ENCODE results near the gene AAR2. TPM values are rescaled to one million over a fixed set of nuclear protein-coding genes. Genes with fewer than 3 reads are reported as not detected.

AAR2 gene
- total RNA-seq: 10 to 100 TPM; 20.5 to 22.7 TPM

- H3K27ac Mint-ChIP-seq: peak within 1 kb of the TSS; percentile 90
- H3K4me3 Mint-ChIP-seq: peak within 1 kb of the TSS; percentile 85
- CTCF ChIA-PET: interaction anchor here (0.9 to 2.3 kb wide), 5 partner anchors 34 to 203 kb away, joined by 3 to 8 read pairs (median 4); no protein-coding TSS in a partner anchor
Observed at GRCh38 chr20:36235892-36236785, at the start of gene AAR2. Gene AAR2 (plus strand): TSS chr20:36236478. CDS start chr20:36239869, 3,391 bp downstream.

GRCh38 chr20:36193977-36194712 is 42.1 kb upstream of the AAR2 start:
- Mint-ChIP-seq H3K4me3 (no peak overlapping the region), H3K4me1 (ENCODE audit: low read depth) (no peaks in the 10 kb centered on the region)
- no peak for DNase-seq

More at GRCh38 chr20:36235892-36236785, at the start of gene AAR2:
- peak; percentile 88 for DNase-seq
- H3K4me1 Mint-ChIP-seq (ENCODE audit: low read depth): peaks cover 28% of the 10 kb centered on the region
- POLR2A ChIA-PET: interaction anchor here (0.7 to 1.6 kb wide), 3 partner anchors 9 to 283 kb away, joined by 4 to 5 read pairs (median 4); no protein-coding TSS in a partner anchor
- H3K9me3 Mint-ChIP-seq (ENCODE audit: insufficient read depth): no peaks in the 10 kb centered on the region
- peaks cover 10% of the 10 kb centered on the region for H3K36me3 Mint-ChIP-seq (ENCODE audit: low read depth)
- no peaks in the 10 kb centered on the region for H3K27me3 Mint-ChIP-seq (ENCODE audit: low read depth)
- peak; percentile 96 for ATAC-seq

GRCh38 chr20:36196676-36197075 is 39.6 kb upstream of the AAR2 start:
- Mint-ChIP-seq H3K4me1 (ENCODE audit: low read depth) (no peaks in the 10 kb centered on the region), H3K9me3 (ENCODE audit: insufficient read depth) (no peaks in the 10 kb centered on the region), H3K36me3 (ENCODE audit: low read depth) (no peaks in the 10 kb centered on the region), H3K27ac (no peak overlapping the region), H3K4me3 (no peak overlapping the region), H3K27me3 (ENCODE audit: low read depth) (peaks cover 3% of the 10 kb centered on the region)
- ATAC-seq (no peak), DNase-seq (no peak)
- ChIA-PET CTCF (interaction anchor here (1.1 to 1.3 kb wide), 3 partner anchors 40 to 206 kb away, joined by 3 read pairs; no protein-coding TSS in a partner anchor), POLR2A (no interaction called here)

More at GRCh38 chr20:36193977-36194712, 42.1 kb upstream of the AAR2 start:
- Mint-ChIP-seq H3K27ac (no peak overlapping the region), H3K36me3 (ENCODE audit: low read depth) (no peaks in the 10 kb centered on the region), H3K9me3 (ENCODE audit: insufficient read depth) (no peaks in the 10 kb centered on the region), H3K27me3 (ENCODE audit: low read depth) (peaks cover 3% of the 10 kb centered on the region)
- CTCF ChIA-PET: interaction anchor here (1.1 to 2.4 kb wide), 4 partner anchors 8 to 245 kb away, joined by 3 to 16 read pairs (median 6); no protein-coding TSS in a partner anchor
- ATAC-seq: no peak
- POLR2A ChIA-PET: interaction anchor here (0.6 kb wide), 1 partner anchor 86 kb away, joined by 3 read pairs; no protein-coding TSS in a partner anchor

GRCh38 chr20:36197271-36197670 is 39.0 kb upstream of the AAR2 start:
- H3K36me3 Mint-ChIP-seq (ENCODE audit: low read depth): no peaks in the 10 kb centered on the region
- CTCF ChIA-PET: interaction anchor here (1.1 to 1.3 kb wide), 2 partner anchors 40 to 206 kb away, joined by 3 read pairs; no protein-coding TSS in a partner anchor
- no peaks in the 10 kb centered on the region for H3K9me3 Mint-ChIP-seq (ENCODE audit: insufficient read depth)
- no peaks in the 10 kb centered on the region for H3K4me1 Mint-ChIP-seq (ENCODE audit: low read depth)
- DNase-seq: no peak
- peaks cover 3% of the 10 kb centered on the region for H3K27me3 Mint-ChIP-seq (ENCODE audit: low read depth)
- no peak overlapping the region for H3K4me3 Mint-ChIP-seq
- H3K27ac Mint-ChIP-seq: no peak overlapping the region
- ATAC-seq: no peak
- POLR2A ChIA-PET: no interaction called here

- ATAC-seq (peak; percentile 81), DNase-seq (peak; percentile 81)
- POLR2A ChIA-PET: interaction anchor here (0.8 kb wide), 1 partner anchor 43 kb away, joined by 3 read pairs; no protein-coding TSS in a partner anchor
- Mint-ChIP-seq H3K27ac (no peak overlapping the region), H3K4me1 (ENCODE audit: low read depth) (peaks cover 4% of the 10 kb centered on the region), H3K27me3 (ENCODE audit: low read depth) (peaks cover 3% of the 10 kb centered on the region), H3K9me3 (ENCODE audit: insufficient read depth) (no peaks in the 10 kb centered on the region), H3K36me3 (ENCODE audit: low read depth) (no peaks in the 10 kb centered on the region), H3K4me3 (no peak overlapping the region)
- CTCF ChIA-PET: interaction anchor here (0.7 to 3.4 kb wide), 22 partner anchors 9 to 293 kb away, joined by 3 to 31 read pairs (median 3); partner anchors contain the start of gene AAR2
Observed at GRCh38 chr20:36199345-36200257, 36.7 kb upstream of the AAR2 start.

GRCh38 chr20:36200451-36200850 is 35.8 kb upstream of the AAR2 start:
- CTCF ChIA-PET: interaction anchor here (1.3 to 3.4 kb wide), 6 partner anchors 11 to 209 kb away, joined by 6 to 31 read pairs (median 9); no protein-coding TSS in a partner anchor
- Mint-ChIP-seq H3K27ac (no peak overlapping the region), H3K9me3 (ENCODE audit: insufficient read depth) (no peaks in the 10 kb centered on the region), H3K4me3 (no peak overlapping the region), H3K36me3 (ENCODE audit: low read depth) (no peaks in the 10 kb centered on the region), H3K4me1 (ENCODE audit: low read depth) (peaks cover 4% of the 10 kb centered on the region), H3K27me3 (ENCODE audit: low read depth) (peaks cover 3% of the 10 kb centered on the region)
- ATAC-seq: no peak
- POLR2A ChIA-PET: interaction anchor here (0.8 kb wide), 1 partner anchor 44 kb away, joined by 3 read pairs; no protein-coding TSS in a partner anchor
- no peak for DNase-seq

DNA sequence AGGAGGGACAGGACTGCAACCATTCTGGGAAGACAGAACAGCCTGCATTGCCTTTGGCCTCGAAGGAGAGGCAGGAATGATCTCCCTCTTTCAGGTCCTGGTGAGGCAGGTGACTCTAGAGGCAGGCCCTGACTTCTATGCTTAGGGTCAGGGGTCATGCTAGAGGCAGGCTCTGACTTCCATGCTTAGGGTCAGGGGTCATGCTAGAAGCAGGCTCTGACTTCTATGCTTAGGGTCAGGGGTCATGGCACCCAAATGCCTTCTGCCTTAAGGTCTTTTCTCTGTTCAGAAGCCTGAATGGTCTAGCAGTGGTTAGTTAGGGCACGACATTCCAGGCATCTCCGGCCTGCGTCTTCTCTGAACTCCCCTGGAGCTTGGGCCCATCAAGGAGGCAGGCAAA is 35.1 kb upstream of the AAR2 start:
- H3K27ac Mint-ChIP-seq: no peak overlapping the region
- peaks cover 3% of the 10 kb centered on the region for H3K27me3 Mint-ChIP-seq (ENCODE audit: low read depth)
- DNase-seq (no peak), ATAC-seq (no peak)
- H3K9me3 Mint-ChIP-seq (ENCODE audit: insufficient read depth): no peaks in the 10 kb centered on the region
- H3K36me3 Mint-ChIP-seq (ENCODE audit: low read depth): no peaks in the 10 kb centered on the region
- ChIA-PET POLR2A (no interaction called here), CTCF (interaction anchor here (0.7 to 2.7 kb wide), 8 partner anchors 16 to 237 kb away, joined by 3 to 46 read pairs (median 12); partner anchors contain the start of gene AAR2)
- no peak overlapping the region for H3K4me3 Mint-ChIP-seq
- peaks cover 4% of the 10 kb centered on the region for H3K4me1 Mint-ChIP-seq (ENCODE audit: low read depth)

- H3K4me3 Mint-ChIP-seq: no peak overlapping the region
- H3K9me3 Mint-ChIP-seq (ENCODE audit: insufficient read depth): no peaks in the 10 kb centered on the region
- CTCF ChIA-PET: interaction anchor here (0.6 to 2.7 kb wide), 44 partner anchors 10 to 552 kb away, joined by 3 to 46 read pairs (median 4); no protein-coding TSS in a partner anchor
Observed at GRCh38 chr20:36202891-36203338, 33.4 kb upstream of the AAR2 start.

DNA sequence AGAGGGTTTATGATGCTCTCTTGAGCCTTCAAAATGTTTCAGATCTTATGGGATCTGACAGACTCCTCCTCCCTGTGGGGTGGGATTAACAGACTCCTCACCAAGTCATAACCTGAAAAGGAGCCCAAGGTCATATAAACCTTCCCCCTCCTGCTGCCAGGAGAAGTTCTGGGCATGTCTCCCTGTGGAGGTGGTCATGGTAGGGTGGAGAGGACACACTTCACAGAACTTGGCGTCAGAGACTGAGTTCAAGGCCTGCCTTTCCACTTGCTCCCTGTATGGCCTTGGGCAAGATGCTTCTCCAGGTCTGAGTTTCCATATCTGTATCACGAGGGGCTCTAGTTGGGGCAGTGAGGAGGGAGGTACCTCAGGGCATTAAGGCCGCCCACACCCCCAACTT is 32.4 kb upstream of the AAR2 start:
- no peaks in the 10 kb centered on the region for H3K36me3 Mint-ChIP-seq (ENCODE audit: low read depth)
- ATAC-seq (no peak), DNase-seq (no peak)
- no peaks in the 10 kb centered on the region for H3K9me3 Mint-ChIP-seq (ENCODE audit: insufficient read depth)
- no peak overlapping the region for H3K27ac Mint-ChIP-seq
- H3K4me1 Mint-ChIP-seq (ENCODE audit: low read depth): peaks cover 4% of the 10 kb centered on the region
- POLR2A ChIA-PET: interaction anchor here (0.7 kb wide), 1 partner anchor 248 kb away, joined by 3 read pairs; no protein-coding TSS in a partner anchor
- no peak overlapping the region for H3K4me3 Mint-ChIP-seq
- CTCF ChIA-PET: interaction anchor here (0.8 to 2.7 kb wide), 5 partner anchors 12 to 234 kb away, joined by 3 to 46 read pairs (median 8); no protein-coding TSS in a partner anchor
- no peaks in the 10 kb centered on the region for H3K27me3 Mint-ChIP-seq (ENCODE audit: low read depth)

More at GRCh38 chr20:36202891-36203338, 33.4 kb upstream of the AAR2 start:
- peak; percentile 84 for DNase-seq
- Mint-ChIP-seq H3K36me3 (ENCODE audit: low read depth) (no peaks in the 10 kb centered on the region), H3K4me1 (ENCODE audit: low read depth) (peaks cover 4% of the 10 kb centered on the region), H3K27me3 (ENCODE audit: low read depth) (no peaks in the 10 kb centered on the region), H3K27ac (no peak overlapping the region)
- POLR2A ChIA-PET: no interaction called here
- peak; percentile 76 for ATAC-seq

- H3K27me3 Mint-ChIP-seq (ENCODE audit: low read depth): no peaks in the 10 kb centered on the region
- H3K36me3 Mint-ChIP-seq (ENCODE audit: low read depth): no peaks in the 10 kb centered on the region
- H3K27ac Mint-ChIP-seq: no peak overlapping the region
- POLR2A ChIA-PET: no interaction called here
- no peak overlapping the region for H3K4me3 Mint-ChIP-seq
- no peaks in the 10 kb centered on the region for H3K9me3 Mint-ChIP-seq (ENCODE audit: insufficient read depth)
- ATAC-seq (no peak), DNase-seq (no peak)
- CTCF ChIA-PET: no interaction called here
- peaks cover 4% of the 10 kb centered on the region for H3K4me1 Mint-ChIP-seq (ENCODE audit: low read depth)
Observed at GRCh38 chr20:36205026-36205425, 31.3 kb upstream of the AAR2 start.

Measured in activated CD8-positive, alpha-beta T cell treated with anti-CD3 and anti-CD28 coated beads, Interleukin-2, amount 10 ng/mL, durations not matched to agents 7 days and 5 days (primary cell).